ENCODE data around the gene SCNN1G.

- TF ChIP-seq POLR2A (IDR thresholded peaks at IDR 0.05; ENCODE audit: low read depth, low read length) (no peak), TAF1 (IDR thresholded peaks at IDR 0.05; ENCODE audit: borderline replicate concordance, low read depth, low read length) (no peak), POLR2AphosphoS5 (IDR thresholded peaks at IDR 0.05; ENCODE audit: low read depth, low read length) (no peak)
These were observed 35.5 kb upstream of the SCNN1G start for GRCh38 chr16:23146877-23147601.

Measured in GM12892 (cell line).